WTC11 (cell line): ENCODE results near the gene SLC24A4. TPM values are rescaled to one million over a fixed set of nuclear protein-coding genes. Genes with fewer than 3 reads are reported as not detected.

Experiments used
- ATAC-seq: fragments of 200-7000 bp; cut with Tn5 transposase; 2 replicates; pipeline ENCODE4 v1.10.0; 2021; ENCODE audit warnings: mild to moderate bottlenecking, moderate library complexity
- CTCF ChIA-PET: fragments of 300-600 bp; sonication (Branson Sonifier 250); formaldehyde crosslinking; loops from one replicate; lab custom pipeline; 2021; ENCODE audit warnings: antibody characterized with exemption; lab: Charles Lee
- POLR2A ChIA-PET: fragments of 350-600 bp; sonication (Branson Sonifier 250); formaldehyde crosslinking; loops from one replicate; lab custom pipeline; 2021; ENCODE audit warnings: antibody characterized with exemption; lab: Charles Lee
- DNase-seq: peaks from one replicate; pipeline ENCODE4 v3.0.0; 2021; ENCODE audit warnings: low spot score
- H3K27ac Mint-ChIP-seq: 2 replicates; pipeline ENCODE4 v1.8.0; 2021; ENCODE audit warnings: mixed read lengths
- H3K27me3 Mint-ChIP-seq: 2 replicates; pipeline ENCODE4 v1.8.0; 2021; ENCODE audit warnings: low read depth, mild to moderate bottlenecking, moderate library complexity, mixed read lengths
- H3K36me3 Mint-ChIP-seq: 2 replicates; pipeline ENCODE4 v1.8.0; 2021; ENCODE audit warnings: mixed read lengths
- H3K4me1 Mint-ChIP-seq: 2 replicates; pipeline ENCODE4 v1.8.0; 2022; ENCODE audit warnings: mixed read lengths
- H3K4me3 Mint-ChIP-seq: 2 replicates; pipeline ENCODE4 v1.8.0; 2021; ENCODE audit warnings: mild to moderate bottlenecking, moderate library complexity, mixed read lengths
- H3K9me3 Mint-ChIP-seq: 2 replicates; pipeline ENCODE4 v1.8.0; 2021; ENCODE audit warnings: mixed read lengths
- AFF4 ChIP-seq: sonication (generic); formaldehyde crosslinking; IDR thresholded peaks from 2 replicates; pipeline ENCODE4 v1.8.1; 2023; ENCODE audit warnings: mild to moderate bottlenecking, missing genetic modification reagents, borderline replicate concordance
- ATF3 ChIP-seq: sonication (generic); formaldehyde crosslinking; conservative IDR thresholded peaks from 2 replicates; pipeline ENCODE4 v1.8.1; 2022; ENCODE audit warnings: mild to moderate bottlenecking, missing genetic modification reagents
- CTCF ChIP-seq: fragments of 200-600 bp; IDR thresholded peaks from 2 replicates; pipeline ENCODE4 v1.8.0; 2022; ENCODE audit warnings: antibody characterized with exemption
- ERG ChIP-seq: fragments of 250-450 bp; sonication (Bioruptor Pico); IDR thresholded peaks from 2 replicates; pipeline ENCODE4 v1.8.0; 2021; ENCODE audit warnings: mild to moderate bottlenecking
- FOXP4 ChIP-seq: sonication (generic); formaldehyde crosslinking; IDR thresholded peaks from 2 replicates; pipeline ENCODE4 v1.8.0; 2022; ENCODE audit warnings: mild to moderate bottlenecking, missing genetic modification reagents
- HMGA2 ChIP-seq: fragments of 250-450 bp; sonication (Bioruptor Pico); IDR thresholded peaks from 2 replicates; pipeline ENCODE4 v1.4.0; 2021; ENCODE audit warnings: mild to moderate bottlenecking, moderate library complexity
- KAT7 ChIP-seq: sonication (generic); formaldehyde crosslinking; IDR thresholded peaks from 2 replicates; pipeline ENCODE4 v1.8.1; 2023; ENCODE audit warnings: missing genetic modification reagents, mild to moderate bottlenecking, borderline replicate concordance
- NFE2L1 ChIP-seq: sonication (generic); formaldehyde crosslinking; IDR thresholded peaks from 2 replicates; pipeline ENCODE4 v1.8.1; 2023; ENCODE audit warnings: missing genetic modification reagents
- PRDM15 ChIP-seq: sonication (generic); formaldehyde crosslinking; IDR thresholded peaks from 2 replicates; pipeline ENCODE4 v1.8.0; 2022; ENCODE audit warnings: missing genetic modification reagents
- SMAD3 ChIP-seq: sonication (generic); formaldehyde crosslinking; IDR thresholded peaks from 2 replicates; pipeline ENCODE4 v1.8.0; 2022; ENCODE audit warnings: missing genetic modification reagents, mild to moderate bottlenecking, borderline replicate concordance
- SMAD4 ChIP-seq: sonication (generic); formaldehyde crosslinking; IDR thresholded peaks from 2 replicates; pipeline ENCODE4 v1.8.0; 2022; ENCODE audit warnings: mild to moderate bottlenecking, missing genetic modification reagents
- TEAD4 ChIP-seq: sonication (generic); formaldehyde crosslinking; IDR thresholded peaks from 2 replicates; pipeline ENCODE4 v1.8.0; 2022; ENCODE audit warnings: mild to moderate bottlenecking, missing genetic modification reagents
- TP53 ChIP-seq: sonication (generic); formaldehyde crosslinking; IDR thresholded peaks from 2 replicates; pipeline ENCODE4 v1.8.1; 2023; ENCODE audit warnings: mild to moderate bottlenecking, missing genetic modification reagents
- ZBTB21 ChIP-seq: sonication (generic); formaldehyde crosslinking; IDR thresholded peaks from 2 replicates; pipeline ENCODE4 v1.8.1; 2023; ENCODE audit warnings: mild to moderate bottlenecking, missing genetic modification reagents, borderline replicate concordance
- ZNF138 ChIP-seq: sonication (generic); formaldehyde crosslinking; conservative IDR thresholded peaks from 2 replicates; pipeline ENCODE4 v1.8.1; 2022; ENCODE audit warnings: mild to moderate bottlenecking, moderate library complexity, missing genetic modification reagents
- ZNF232 ChIP-seq: sonication (generic); formaldehyde crosslinking; IDR thresholded peaks from 2 replicates; pipeline ENCODE4 v1.8.0; 2022; ENCODE audit warnings: mild to moderate bottlenecking, missing genetic modification reagents
- ZNF416 ChIP-seq: fragments of 250-450 bp; sonication (Bioruptor Pico); IDR thresholded peaks from 2 replicates; pipeline ENCODE4 v1.9.0; 2021; ENCODE audit warnings: mild to moderate bottlenecking, inconsistent platforms
- ZNF671 ChIP-seq: fragments of 250-450 bp; sonication (Bioruptor Pico); IDR thresholded peaks from 2 replicates; pipeline ENCODE4 v1.8.0; 2021; ENCODE audit warnings: mild to moderate bottlenecking
- total RNA-seq: library from RNA; stranded (reverse); gene quantifications from 3 replicates; pipeline ENCODE4 v1.2.3, GENCODE V29; 2021

The SLC24A4 gene
- total RNA-seq, 1 experiment from 2014 or later, result 0.90 TPM

GRCh38 chr14:92451755-92452154, 128.8 kb downstream of the SLC24A4 start:
- no peak overlapping the region for H3K4me3 Mint-ChIP-seq
- H3K4me1 Mint-ChIP-seq, result no peaks in the 10 kb centered on the region
- no peak overlapping the region for H3K27ac Mint-ChIP-seq
- H3K36me3 Mint-ChIP-seq, result no peaks in the 10 kb centered on the region
- ATAC-seq (no peak), DNase-seq (no peak)
- ChIA-PET POLR2A (no interaction called here), CTCF (no interaction called here)
- H3K9me3 Mint-ChIP-seq, result peaks cover 11% of the 10 kb centered on the region; the same call in 1 of the 2 replicates
- no peaks in the 10 kb centered on the region; the same call in 1 of the 2 replicates for H3K27me3 Mint-ChIP-seq
- no peak for TF ChIP-seq TP53 (CRISPR knock-in tag)

- CTCF ChIA-PET, result no interaction called here
- H3K27me3 Mint-ChIP-seq, result no peaks in the 10 kb centered on the region; the same call in 1 of the 2 replicates
- TF ChIP-seq CTCF, result no peak
- no peak for TF ChIP-seq HMGA2 (CRISPR knock-in tag)
- TF ChIP-seq ZNF416 (CRISPR knock-in tag), result no peak
- no peak for TF ChIP-seq AFF4 (CRISPR knock-in tag)
- TF ChIP-seq ZNF138, result no peak
- TF ChIP-seq ATF3 (CRISPR knock-in tag), result no peak
- no peak for TF ChIP-seq SMAD3 (CRISPR knock-in tag)
- TF ChIP-seq ZNF232 (CRISPR knock-in tag), result no peak
- TF ChIP-seq, all 79 proteins: peak for 0
- DNase-seq (no peak), ATAC-seq (no peak)
- Mint-ChIP-seq H3K4me3 (no peak overlapping the region), H3K36me3 (no peaks in the 10 kb centered on the region), H3K27ac (no peak overlapping the region), H3K9me3 (peaks cover 8% of the 10 kb centered on the region; the same call in 1 of the 2 replicates), H3K4me1 (no peaks in the 10 kb centered on the region)
- POLR2A ChIA-PET, result no interaction called here
Observed at GRCh38 chr14:92452471-92452870, 129.5 kb downstream of the SLC24A4 start.

GRCh38 chr14:92453691-92454090, 130.7 kb downstream of the SLC24A4 start:
- ATAC-seq (no peak), DNase-seq (no peak)
- Mint-ChIP-seq H3K27ac (no peak overlapping the region), H3K4me1 (no peaks in the 10 kb centered on the region), H3K9me3 (peaks cover 4% of the 10 kb centered on the region; the same call in 1 of the 2 replicates), H3K27me3 (no peaks in the 10 kb centered on the region; the same call in 1 of the 2 replicates), H3K4me3 (no peak overlapping the region), H3K36me3 (no peaks in the 10 kb centered on the region)
- TF ChIP-seq ZNF416 (CRISPR knock-in tag), result no peak
- no peak for TF ChIP-seq ZBTB21 (CRISPR knock-in tag)
- no peak for TF ChIP-seq NFE2L1
- TF ChIP-seq KAT7 (CRISPR knock-in tag), result no peak
- TF ChIP-seq SMAD4, result no peak
- TF ChIP-seq ERG (CRISPR knock-in tag), result no peak
- TF ChIP-seq PRDM15, result no peak
- TF ChIP-seq TEAD4 (CRISPR knock-in tag), result no peak
- TF ChIP-seq HMGA2 (CRISPR knock-in tag), result no peak
- TF ChIP-seq ZNF671 (CRISPR knock-in tag), result no peak
- TF ChIP-seq FOXP4 (CRISPR knock-in tag), result no peak
- CTCF ChIA-PET, result no interaction called here
- POLR2A ChIA-PET, result no interaction called here
